Measurements from ENCODE around the gene SARS2.
"Not testable (repeated sequence)": the region's sequence is repeated elsewhere in the genome, so short reads cannot be mapped to it uniquely, and the experiment has no call there.

SARS2 gene

DNA sequence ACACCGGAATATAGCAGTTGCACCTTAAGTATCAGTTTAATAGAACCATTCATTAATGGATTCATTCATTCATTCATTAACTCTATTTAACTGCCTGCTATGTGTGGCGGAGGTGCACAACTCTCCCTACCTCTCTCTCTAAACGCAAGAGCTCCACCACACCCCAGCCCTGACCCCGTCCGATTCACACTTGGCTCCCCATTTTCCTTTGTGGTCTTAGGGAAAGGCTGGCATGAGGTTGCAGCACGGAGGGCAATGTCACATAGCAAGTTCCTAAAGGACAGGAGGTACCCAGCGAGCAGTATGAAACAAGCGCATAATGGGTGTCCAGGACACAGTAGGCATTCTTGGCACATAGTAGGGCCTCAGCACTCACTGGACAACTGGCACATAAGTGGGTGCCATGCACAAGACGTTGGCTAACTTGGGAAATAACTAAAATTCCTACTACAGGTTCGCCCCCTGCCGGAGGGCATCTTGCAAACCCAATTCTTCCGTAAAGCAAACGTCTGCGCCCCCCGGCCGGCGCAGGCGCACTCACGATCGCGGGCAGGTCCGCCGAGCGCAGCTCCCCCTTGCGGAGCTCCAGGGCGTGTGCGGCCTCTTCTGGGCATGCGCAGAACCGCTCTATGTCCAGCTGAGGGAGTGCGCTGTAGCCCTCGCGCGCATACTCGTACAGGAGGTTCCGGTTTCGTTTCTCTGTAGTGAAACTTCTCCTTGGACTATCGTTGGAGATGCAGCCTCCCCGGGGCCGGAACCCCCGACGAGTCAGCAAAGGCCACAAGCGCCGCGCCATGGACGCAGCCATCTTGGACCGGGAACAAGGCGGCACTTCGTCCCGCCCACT is at the start of gene SARS2:
SARS2 (minus strand) TSS at position 835 of the 847 bp plus-strand sequence; CDS start at position 808, 27 bp downstream.
- Histone ChIP-seq H3K9ac (ENCODE audit: low read length) (peak within 1 kb of the TSS; percentile 95), H3K9me3 (ENCODE audit: control insufficient read depth, low read length) (no peaks in the 10 kb centered on the region), H3K36me3 (ENCODE audit: control insufficient read depth, insufficient read depth, low read length) (no peaks in the 10 kb centered on the region), H3K4me1 (ENCODE audit: control insufficient read depth, insufficient read depth, low read length) (peaks cover 11% of the 10 kb centered on the region), H3K4me3 (ENCODE audit: low read length) (peak within 1 kb of the TSS; percentile 70), H3K27me3 (ENCODE audit: control insufficient read depth, insufficient read depth, low read length) (no peaks in the 10 kb centered on the region)

- H3K9me3 ChIP-seq (ENCODE audit: control insufficient read depth, low read length), result no peaks in the 10 kb centered on the region
- H3K36me3 ChIP-seq (ENCODE audit: control insufficient read depth, insufficient read depth, low read length), result no peaks in the 10 kb centered on the region
- H3K4me1 ChIP-seq (ENCODE audit: control insufficient read depth, insufficient read depth, low read length), result peaks cover 17% of the 10 kb centered on the region
- peaks cover 12% of the 10 kb centered on the region for H3K27me3 ChIP-seq (ENCODE audit: control insufficient read depth, insufficient read depth, low read length)
- no peak overlapping the region for H3K9ac ChIP-seq (ENCODE audit: low read length)
- H3K4me3 ChIP-seq (ENCODE audit: low read length), result no peak overlapping the region
These were observed 49.2 kb upstream of the SARS2 start for GRCh38 chr19:38979812-38980211.

GRCh38 chr19:38978326-38978689 is 47.7 kb upstream of the SARS2 start:
- Histone ChIP-seq H3K4me3 (ENCODE audit: low read length) (no peak overlapping the region), H3K9ac (ENCODE audit: low read length) (no peak overlapping the region), H3K36me3 (ENCODE audit: control insufficient read depth, insufficient read depth, low read length) (no peaks in the 10 kb centered on the region), H3K27me3 (ENCODE audit: control insufficient read depth, insufficient read depth, low read length) (peaks cover 12% of the 10 kb centered on the region), H3K4me1 (ENCODE audit: control insufficient read depth, insufficient read depth, low read length) (peaks cover 17% of the 10 kb centered on the region), H3K9me3 (ENCODE audit: control insufficient read depth, low read length) (no peaks in the 10 kb centered on the region)

GRCh38 chr19:38977445-38978325 is 47.1 kb upstream of the SARS2 start:
- H3K9ac ChIP-seq (ENCODE audit: low read length), result no peak overlapping the region

DNA sequence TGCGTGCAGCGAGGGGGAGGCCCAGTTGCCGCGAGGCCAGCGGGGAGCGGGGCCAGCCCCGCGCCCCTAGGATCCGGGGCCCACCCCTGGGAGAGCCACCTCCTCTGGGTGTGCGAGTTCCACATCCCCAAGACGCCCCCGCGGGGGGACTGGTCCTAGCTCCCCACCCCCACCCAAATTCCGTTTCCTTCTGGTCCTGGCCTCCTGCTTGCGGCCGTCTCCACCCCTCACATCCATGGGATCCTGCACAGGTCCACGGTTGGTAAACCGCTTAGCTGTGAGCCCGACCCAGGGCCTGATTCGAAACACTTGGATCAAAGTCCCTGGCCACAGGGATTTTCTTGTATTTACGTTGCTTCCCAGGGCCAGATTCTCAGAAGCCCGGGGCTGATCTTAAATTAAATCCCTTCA is 45.3 kb upstream of the SARS2 start:
- peaks cover 12% of the 10 kb centered on the region for H3K27me3 ChIP-seq (ENCODE audit: control insufficient read depth, insufficient read depth, low read length)
- H3K4me3 ChIP-seq (ENCODE audit: low read length), result no peak overlapping the region
- H3K4me1 ChIP-seq (ENCODE audit: control insufficient read depth, insufficient read depth, low read length), result peaks cover 17% of the 10 kb centered on the region
- peak overlapping the region; percentile 22 for H3K9ac ChIP-seq (ENCODE audit: low read length)
- no peaks in the 10 kb centered on the region for H3K9me3 ChIP-seq (ENCODE audit: control insufficient read depth, low read length)
- H3K36me3 ChIP-seq (ENCODE audit: control insufficient read depth, insufficient read depth, low read length), result no peaks in the 10 kb centered on the region

More at GRCh38 chr19:38977445-38978325, 47.1 kb upstream of the SARS2 start:
- Histone ChIP-seq H3K27me3 (ENCODE audit: control insufficient read depth, insufficient read depth, low read length) (peaks cover 12% of the 10 kb centered on the region), H3K9me3 (ENCODE audit: control insufficient read depth, low read length) (no peaks in the 10 kb centered on the region), H3K4me3 (ENCODE audit: low read length) (no peak overlapping the region), H3K4me1 (ENCODE audit: control insufficient read depth, insufficient read depth, low read length) (peaks cover 17% of the 10 kb centered on the region), H3K36me3 (ENCODE audit: control insufficient read depth, insufficient read depth, low read length) (no peaks in the 10 kb centered on the region)

- Histone ChIP-seq H3K27me3 (ENCODE audit: control insufficient read depth, insufficient read depth, low read length) (peaks cover 12% of the 10 kb centered on the region), H3K9me3 (ENCODE audit: control insufficient read depth, low read length) (no peaks in the 10 kb centered on the region), H3K4me1 (ENCODE audit: control insufficient read depth, insufficient read depth, low read length) (peaks cover 17% of the 10 kb centered on the region), H3K36me3 (ENCODE audit: control insufficient read depth, insufficient read depth, low read length) (no peaks in the 10 kb centered on the region), H3K9ac (ENCODE audit: low read length) (peak within 1 kb of the TSS; percentile 57), H3K4me3 (ENCODE audit: low read length) (peak within 1 kb of the TSS; percentile 31)
These were observed 44.8 kb upstream of the SARS2 start, which contains the start of gene FBXO17 for GRCh38 chr19:38975214-38975860. Gene FBXO17, minus strand, starts transcription at chr19:38975742. Its CDS starts 25,423 bp downstream, at chr19:38950319.

GRCh38 chr19:38974624-38975213 is 44.2 kb upstream of the SARS2 start:
- no peaks in the 10 kb centered on the region for H3K36me3 ChIP-seq (ENCODE audit: control insufficient read depth, insufficient read depth, low read length)

GRCh38 chr19:38971672-38972071 is 41.1 kb upstream of the SARS2 start:
- Histone ChIP-seq H3K4me1 (ENCODE audit: control insufficient read depth, insufficient read depth, low read length) (peaks cover 11% of the 10 kb centered on the region), H3K9ac (ENCODE audit: low read length) (no peak overlapping the region), H3K27me3 (ENCODE audit: control insufficient read depth, insufficient read depth, low read length) (peaks cover 12% of the 10 kb centered on the region), H3K36me3 (ENCODE audit: control insufficient read depth, insufficient read depth, low read length) (no peaks in the 10 kb centered on the region), H3K4me3 (ENCODE audit: low read length) (no peak overlapping the region), H3K9me3 (ENCODE audit: control insufficient read depth, low read length) (no peaks in the 10 kb centered on the region)

More at GRCh38 chr19:38974624-38975213, 44.2 kb upstream of the SARS2 start:
- H3K9me3 ChIP-seq (ENCODE audit: control insufficient read depth, low read length), result no peaks in the 10 kb centered on the region
- H3K4me3 ChIP-seq (ENCODE audit: low read length), result peak overlapping the region; percentile 31
- peak overlapping the region; percentile 57 for H3K9ac ChIP-seq (ENCODE audit: low read length)
- H3K27me3 ChIP-seq (ENCODE audit: control insufficient read depth, insufficient read depth, low read length), result peaks cover 12% of the 10 kb centered on the region
- peaks cover 17% of the 10 kb centered on the region for H3K4me1 ChIP-seq (ENCODE audit: control insufficient read depth, insufficient read depth, low read length)

DNA sequence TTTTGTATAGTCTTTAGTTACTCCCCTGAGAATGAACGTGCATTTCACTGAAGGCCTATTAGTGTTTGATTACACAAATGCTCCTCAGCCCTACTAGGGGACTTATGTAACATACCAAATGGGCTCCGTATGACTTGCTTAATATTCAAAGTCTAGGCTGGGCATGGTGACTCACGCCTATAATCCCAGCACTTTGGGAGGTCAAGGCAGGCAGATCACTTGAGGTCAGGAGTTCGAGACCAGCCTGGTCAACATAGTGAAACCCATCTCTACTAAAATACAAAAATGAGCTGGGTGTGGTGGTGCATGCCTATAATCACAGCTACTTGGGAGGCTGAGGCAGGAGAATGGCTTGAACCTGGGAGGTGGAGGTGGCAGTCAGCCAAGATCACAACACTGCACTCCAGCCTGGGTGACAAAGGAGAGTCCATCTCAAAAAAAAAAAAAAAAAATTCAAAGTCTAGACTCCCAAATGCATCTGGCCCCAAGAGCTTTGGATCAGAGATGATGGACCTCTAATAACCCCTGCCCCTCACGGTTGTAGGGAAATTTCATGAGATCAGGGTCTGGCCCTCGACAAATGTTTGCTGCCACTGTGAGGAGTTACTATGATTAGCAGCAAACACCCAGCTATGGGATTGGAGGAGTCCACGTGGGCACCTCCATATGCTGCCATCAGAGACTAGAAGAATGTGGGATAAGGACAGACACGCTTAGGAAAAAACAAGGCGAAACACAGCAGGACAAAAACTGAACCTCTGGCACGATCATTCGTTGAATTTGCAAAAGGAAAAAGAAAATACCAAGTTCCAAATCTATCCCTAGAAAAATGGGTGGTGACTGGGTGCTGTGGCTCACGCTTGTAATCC is 40.3 kb upstream of the SARS2 start:
- Histone ChIP-seq H3K4me3 (ENCODE audit: low read length) (no peak overlapping the region), H3K36me3 (ENCODE audit: control insufficient read depth, insufficient read depth, low read length) (no peaks in the 10 kb centered on the region), H3K9me3 (ENCODE audit: control insufficient read depth, low read length) (no peaks in the 10 kb centered on the region), H3K27me3 (ENCODE audit: control insufficient read depth, insufficient read depth, low read length) (peaks cover 5% of the 10 kb centered on the region), H3K4me1 (ENCODE audit: control insufficient read depth, insufficient read depth, low read length) (peaks cover 4% of the 10 kb centered on the region), H3K9ac (ENCODE audit: low read length) (no peak overlapping the region)

DNA sequence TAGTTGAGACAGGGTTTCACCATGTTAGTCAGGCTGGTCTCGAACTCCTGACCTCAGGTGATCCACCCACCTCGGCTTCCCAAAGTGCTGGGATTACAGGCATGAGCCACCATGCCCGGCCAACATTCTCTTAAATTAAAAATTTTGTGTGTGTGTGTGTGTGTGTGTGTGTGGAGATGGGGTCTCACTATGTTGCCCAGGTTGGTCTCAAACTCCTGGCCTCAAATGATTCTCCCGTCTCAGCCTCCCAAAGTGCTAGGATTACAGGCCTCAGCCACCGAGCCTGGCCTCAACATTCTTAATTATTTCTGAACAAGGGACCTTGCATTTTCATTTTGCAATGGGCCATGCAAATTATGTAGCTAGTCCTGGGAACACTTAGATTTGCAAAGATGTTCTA is 35.6 kb upstream of the SARS2 start:
- not testable (repeated sequence) for H3K9ac ChIP-seq (ENCODE audit: low read length); H3K27me3 ChIP-seq (ENCODE audit: control insufficient read depth, insufficient read depth, low read length)

DNA sequence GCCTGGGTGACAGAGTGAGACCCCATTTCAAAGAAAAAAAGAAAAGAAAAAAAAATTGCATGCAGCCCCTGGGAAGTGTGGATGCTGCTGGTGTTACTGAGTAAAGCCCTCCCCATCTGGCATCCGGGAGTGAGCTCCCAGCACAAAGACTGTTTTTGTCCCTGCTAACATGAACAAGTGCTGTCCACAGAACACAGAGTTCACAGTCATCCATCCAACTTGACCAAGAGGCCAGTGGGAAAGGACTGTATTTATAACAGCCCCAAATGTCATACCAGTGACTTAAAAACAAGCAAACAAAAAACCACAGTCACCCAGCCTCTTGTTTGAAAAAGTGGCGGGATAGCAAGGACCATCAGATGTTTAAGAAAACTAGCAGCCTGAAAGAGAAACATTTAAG is 34.2 kb upstream of the SARS2 start:
- H3K4me3 ChIP-seq (ENCODE audit: low read length), result no peak overlapping the region
- no peaks in the 10 kb centered on the region for H3K36me3 ChIP-seq (ENCODE audit: control insufficient read depth, insufficient read depth, low read length)

More for the DNA sequence above, 35.6 kb upstream of the SARS2 start:
- H3K9me3 ChIP-seq (ENCODE audit: control insufficient read depth, low read length); H3K36me3 ChIP-seq (ENCODE audit: control insufficient read depth, insufficient read depth, low read length); H3K4me1 ChIP-seq (ENCODE audit: control insufficient read depth, insufficient read depth, low read length); H3K4me3 ChIP-seq (ENCODE audit: low read length): not testable (repeated sequence)

More for the DNA sequence above, 34.2 kb upstream of the SARS2 start:
- Histone ChIP-seq H3K27me3 (ENCODE audit: control insufficient read depth, insufficient read depth, low read length) (no peaks in the 10 kb centered on the region), H3K4me1 (ENCODE audit: control insufficient read depth, insufficient read depth, low read length) (no peaks in the 10 kb centered on the region), H3K9me3 (ENCODE audit: control insufficient read depth, low read length) (no peaks in the 10 kb centered on the region), H3K9ac (ENCODE audit: low read length) (no peak overlapping the region)

Measured in mucosa of stomach (tissue), 1 donor.